Stimulated activated CD8-positive, alpha-beta memory T cell treated with anti-CD3 and anti-CD28 coated beads, Interleukin-4, amount 100 ng/mL, for 4 hours (primary cell): ENCODE data around the gene IBTK.

Source experiments
- DNase-seq, 2 donors: peaks; one replicate each; pipeline ENCODE4 v3.0.0-alpha.2; 2020; ENCODE audit warnings: low read depth in 2 of 2, low spot score in 1 of 2

Gene IBTK

GRCh38 chr6:82123632-82124031, 123.9 kb downstream of the IBTK start:
- no peak for DNase-seq
